Upper lobe of left lung (tissue), 6 donors: Measurements from ENCODE around the gene PIGW. TPM values are rescaled to one million over a fixed set of nuclear protein-coding genes. Genes with fewer than 3 reads are reported as not detected.

Experiments used
- ATAC-seq, 2 donors: fragments of 200-7000 bp; cut with Tn5 transposase; one replicate each; pipeline ENCODE4 v1.9.1; 2022; ENCODE audit warnings: mild to moderate bottlenecking in 2 of 2, moderate library complexity in 2 of 2; ENCODE audit not compliant: low FRiP score in 2 of 2
- DNase-seq, 2 donors: peaks; one replicate each; pipeline ENCODE4 v3.0.0-alpha.2; 2019 to 2020
- H3K27ac ChIP-seq, 4 donors: fragments of 200-600 bp; sonication (generic); one replicate each; pipeline ENCODE4 v1.5.1; 2016 to 2019
- H3K27me3 ChIP-seq, 4 donors: fragments of 200-600 bp; sonication (generic); one replicate each; pipeline ENCODE4 v1.5.1; 2017 to 2019
- H3K36me3 ChIP-seq, 4 donors: fragments of 200-600 bp; sonication (generic); one replicate each; pipeline ENCODE4 v1.5.1; 2016 to 2019
- H3K4me1 ChIP-seq, 4 donors: fragments of 200-600 bp; sonication (generic); one replicate each; pipeline ENCODE4 v1.5.1; 2018 to 2019
- H3K4me3 ChIP-seq, 4 donors: fragments of 200-600 bp; sonication (generic); one replicate each; pipeline ENCODE4 v1.5.1; 2017 to 2019; ENCODE audit warnings: mild to moderate bottlenecking in 2 of 4, moderate library complexity in 1 of 4
- H3K9me3 ChIP-seq, 4 donors: fragments of 200-600 bp; sonication (generic); one replicate each; pipeline ENCODE4 v1.5.1; 2018 to 2019
- CTCF ChIP-seq, 6 experiments: fragments of 450-650 bp in 4 of 6; fragments of 200-600 bp in 2 of 6; sonication (generic) in 2 of 6; IDR thresholded peaks; one replicate each; pipeline ENCODE4 v1.5.1; 2016 to 2019; ENCODE audit warnings: antibody characterized with exemption in 6 of 6
- EP300 ChIP-seq, 4 donors: sonication (generic); formaldehyde crosslinking; IDR thresholded peaks; one replicate each; pipeline ENCODE4 v1.5.1; 2017; ENCODE audit warnings: antibody characterized with exemption in 4 of 4, control low read depth in 2 of 4
- POLR2A ChIP-seq, 4 donors: fragments of 450-650 bp; IDR thresholded peaks; one replicate each; pipeline ENCODE4 v1.5.1; 2016 to 2017; ENCODE audit warnings: antibody characterized with exemption in 4 of 4, mild to moderate bottlenecking in 2 of 4
- POLR2AphosphoS5 ChIP-seq, 2 donors: sonication (generic); formaldehyde crosslinking; IDR thresholded peaks; one replicate each; pipeline ENCODE4 v1.5.1; 2017; ENCODE audit warnings: antibody characterized with exemption in 2 of 2
- WGBS, 2 donors: methylation state at CpG; one replicate each; pipeline ENCODE4 v1.1.5; 2017 to 2018; 5-methylcytosine and 5-hydroxymethylcytosine counted together
- total RNA-seq, 6 donors: library from RNA; depleted of rRNA in 4 of 6; stranded (reverse); fragments of >200 nt in 4 of 6; gene quantifications; one replicate each; pipeline versions ENCODE4 v1.1.0 to v1.2.1, GENCODE V29; 2016 to 2021
- donor health status: DM: no; HTN: no; CAD: no; lungs with moderate emphysema.
- donor health status: DM: no; HTN: yes; CAD: no; lungs with severe emphysema.

PIGW gene
- total RNA-seq, 6 donors from 2014 or later: 0.67 to 11.9 (median 9.3) TPM; not detected in 1

- TF ChIP-seq POLR2AphosphoS5 (IDR thresholded peaks at IDR 0.05) (no peak), EP300 (IDR thresholded peaks at IDR 0.05) (no peak), CTCF (IDR thresholded peaks at IDR 0.05) (no peak), POLR2A (IDR thresholded peaks at IDR 0.05) (no peak)
- no peaks in the 10 kb centered on the region for H3K27me3 ChIP-seq
- H3K36me3 ChIP-seq: peaks cover 22 to 74% (median 60%) of the 10 kb centered on the region in 4 donors
- 89 to 93% methylated on average over 9 of the region's 9 CpGs for WGBS, 2 donors
- no peak for ATAC-seq
- no peaks in the 10 kb centered on the region for H3K4me1 ChIP-seq
- no peak overlapping the region for H3K4me3 ChIP-seq
- no peak overlapping the region for H3K27ac ChIP-seq
- DNase-seq: no peak
- no peaks in the 10 kb centered on the region for H3K9me3 ChIP-seq
These were observed 36.6 kb upstream of the PIGW start for GRCh38 chr17:36498155-36498554.

GRCh38 chr17:36498560-36499300 is 36.1 kb upstream of the PIGW start:
- no peak overlapping the region for H3K4me3 ChIP-seq
- H3K9me3 ChIP-seq: no peaks in the 10 kb centered on the region
- H3K27me3 ChIP-seq: no peaks in the 10 kb centered on the region
- no peak overlapping the region for H3K27ac ChIP-seq
- H3K4me1 ChIP-seq: no peaks in the 10 kb centered on the region
- ATAC-seq (no peak), DNase-seq (no peak)
- 85 to 86% methylated on average over 7 of the region's 7 CpGs for WGBS, 2 donors
- TF ChIP-seq CTCF (IDR thresholded peaks at IDR 0.05): no peak
- TF ChIP-seq EP300 (IDR thresholded peaks at IDR 0.05): no peak
- no peak for TF ChIP-seq POLR2A (IDR thresholded peaks at IDR 0.05)
- no peak for TF ChIP-seq POLR2AphosphoS5 (IDR thresholded peaks at IDR 0.05)
- peaks cover 22 to 72% (median 60%) of the 10 kb centered on the region in 4 donors for H3K36me3 ChIP-seq

- H3K4me1 ChIP-seq: no peaks in the 10 kb centered on the region
- H3K9me3 ChIP-seq: no peaks in the 10 kb centered on the region
- WGBS, 2 donors: 87 to 91% methylated on average over 13 to 15 of the region's 15 CpGs
- no peak for DNase-seq
- H3K4me3 ChIP-seq: no peak overlapping the region
- ATAC-seq: no peak
- no peaks in the 10 kb centered on the region for H3K27me3 ChIP-seq
- TF ChIP-seq POLR2AphosphoS5 (IDR thresholded peaks at IDR 0.05): no peak
- TF ChIP-seq POLR2A (IDR thresholded peaks at IDR 0.05): no peak
- TF ChIP-seq CTCF (IDR thresholded peaks at IDR 0.05): no peak
- TF ChIP-seq EP300 (IDR thresholded peaks at IDR 0.05): no peak
- H3K27ac ChIP-seq: no peak overlapping the region
- H3K36me3 ChIP-seq: peaks cover 10 to 72% (median 56%) of the 10 kb centered on the region in 4 donors
These were observed 34.0 kb upstream of the PIGW start for GRCh38 chr17:36500745-36501225.

GRCh38 chr17:36501351-36501750 is 33.4 kb upstream of the PIGW start:
- H3K4me3 ChIP-seq: no peak overlapping the region
- no peak overlapping the region for H3K27ac ChIP-seq
- DNase-seq (no peak), ATAC-seq (no peak)
- no peaks in the 10 kb centered on the region for H3K9me3 ChIP-seq
- no peaks in the 10 kb centered on the region for H3K27me3 ChIP-seq
- no peaks in the 10 kb centered on the region for H3K4me1 ChIP-seq
- TF ChIP-seq CTCF (IDR thresholded peaks at IDR 0.05) (no peak), EP300 (IDR thresholded peaks at IDR 0.05) (no peak), POLR2AphosphoS5 (IDR thresholded peaks at IDR 0.05) (no peak), POLR2A (IDR thresholded peaks at IDR 0.05) (no peak)
- H3K36me3 ChIP-seq: peaks cover 9 to 72% (median 52%) of the 10 kb centered on the region in 4 donors
- WGBS, 2 donors: 93 to 94% methylated on average over 3 of the region's 3 CpGs

GRCh38 chr17:36501963-36502362 is 32.8 kb upstream of the PIGW start:
- no peaks in the 10 kb centered on the region for H3K4me1 ChIP-seq
- no peak for TF ChIP-seq CTCF (IDR thresholded peaks at IDR 0.05)
- no peak for TF ChIP-seq POLR2A (IDR thresholded peaks at IDR 0.05)
- no peak for TF ChIP-seq EP300 (IDR thresholded peaks at IDR 0.05)
- no peak for TF ChIP-seq POLR2AphosphoS5 (IDR thresholded peaks at IDR 0.05)
- H3K27ac ChIP-seq: no peak overlapping the region
- H3K27me3 ChIP-seq: no peaks in the 10 kb centered on the region
- no peaks in the 10 kb centered on the region for H3K9me3 ChIP-seq
- DNase-seq (no peak), ATAC-seq (no peak)
- peaks cover 9 to 72% (median 49%) of the 10 kb centered on the region in 4 donors for H3K36me3 ChIP-seq
- H3K4me3 ChIP-seq: no peak overlapping the region
- 88 to 96% methylated on average over 6 of the region's 6 CpGs for WGBS, 2 donors
